DND-41 (cell line): Measurements from ENCODE around the gene LMO7.

Source experiments
- EZH2 ChIP-seq: IDR thresholded peaks from 3 replicates; pipeline ENCODE4 v1.6.1; 2012; ENCODE audit warnings: borderline replicate concordance, low read depth, mild to moderate bottlenecking, moderate library complexity, low read length, inconsistent platforms; ENCODE audit not compliant: severe bottlenecking
- TF ChIP-seq, protein P1 (sequence below): IDR thresholded peaks from 2 replicates; pipeline ENCODE4 v1.5.1; 2012; ENCODE audit warnings: borderline replicate concordance, low read length, moderate library complexity, mild to moderate bottlenecking; ENCODE audit not compliant: poor library complexity, severe bottlenecking; ENCODE audit errors: extremely low read depth

DNA sequence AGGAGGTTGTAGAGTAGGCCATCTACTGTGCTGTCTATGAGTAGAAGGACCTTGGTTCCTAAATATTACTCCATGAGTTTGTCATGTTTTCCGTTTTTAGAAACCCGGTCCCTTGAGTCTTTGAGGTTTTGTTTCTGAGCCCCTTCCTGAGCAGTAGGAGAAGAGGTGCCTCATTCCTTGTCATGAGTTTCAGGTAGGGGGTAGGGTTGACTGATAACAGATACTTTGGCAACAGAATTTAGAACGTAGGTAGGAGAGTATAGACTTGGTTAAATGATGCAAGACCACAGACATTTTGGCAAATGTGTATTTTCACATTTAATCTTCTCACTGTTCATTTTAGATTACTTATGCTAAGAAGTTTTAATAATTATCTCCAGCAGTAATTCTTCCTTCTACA is 24.6 kb downstream of the LMO7 start:
- TF ChIP-seq, protein P1, sequence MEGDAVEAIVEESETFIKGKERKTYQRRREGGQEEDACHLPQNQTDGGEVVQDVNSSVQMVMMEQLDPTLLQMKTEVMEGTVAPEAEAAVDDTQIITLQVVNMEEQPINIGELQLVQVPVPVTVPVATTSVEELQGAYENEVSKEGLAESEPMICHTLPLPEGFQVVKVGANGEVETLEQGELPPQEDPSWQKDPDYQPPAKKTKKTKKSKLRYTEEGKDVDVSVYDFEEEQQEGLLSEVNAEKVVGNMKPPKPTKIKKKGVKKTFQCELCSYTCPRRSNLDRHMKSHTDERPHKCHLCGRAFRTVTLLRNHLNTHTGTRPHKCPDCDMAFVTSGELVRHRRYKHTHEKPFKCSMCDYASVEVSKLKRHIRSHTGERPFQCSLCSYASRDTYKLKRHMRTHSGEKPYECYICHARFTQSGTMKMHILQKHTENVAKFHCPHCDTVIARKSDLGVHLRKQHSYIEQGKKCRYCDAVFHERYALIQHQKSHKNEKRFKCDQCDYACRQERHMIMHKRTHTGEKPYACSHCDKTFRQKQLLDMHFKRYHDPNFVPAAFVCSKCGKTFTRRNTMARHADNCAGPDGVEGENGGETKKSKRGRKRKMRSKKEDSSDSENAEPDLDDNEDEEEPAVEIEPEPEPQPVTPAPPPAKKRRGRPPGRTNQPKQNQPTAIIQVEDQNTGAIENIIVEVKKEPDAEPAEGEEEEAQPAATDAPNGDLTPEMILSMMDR: no peak
- no peak for TF ChIP-seq EZH2
